H1 (cell line): ENCODE measurements around the gene ADGRL3. TPM values are rescaled to one million over a fixed set of nuclear protein-coding genes. Genes with fewer than 3 reads are reported as not detected.

ENCODE experiments used
- BCL11A ChIP-seq, 2 experiments: IDR thresholded peaks; one replicate each; pipeline ENCODE4 v1.6.1; 2011; ENCODE audit warnings: low read depth in 2 of 2, low read length in 2 of 2, mild to moderate bottlenecking in 2 of 2
- SIN3A ChIP-seq, 2 experiments: IDR thresholded peaks in 1 of 2; conservative IDR thresholded peaks in 1 of 2; 2 replicates each; pipeline ENCODE4 v1.6.1; 2011 to 2012; ENCODE audit warnings: low read length in 2 of 2, improper control_type of control experiment in 1 of 2, low read depth in 1 of 2, mild to moderate bottlenecking in 1 of 2
- polyA plus RNA-seq, 7 experiments: library from polyadenylated mRNA; depleted of rRNA in 3 of 7; stranded (reverse) in 5 of 7; unstranded in 2 of 7; fragments of >200 nt in 5 of 7; fragments of 200-250 nt in 2 of 7; gene quantifications; 1 replicate in 5 of 7; 2 replicates in 1 of 7; 4 replicates in 1 of 7; pipeline versions ENCODE4 v1.2.1 to v1.2.3, GENCODE V29; 2011 to 2013; ENCODE audit warnings: missing spikeins in 2 of 7, mixed read lengths in 2 of 7
- total RNA-seq: library from RNA; stranded (reverse); fragmentation: NEBNext Ultra II Directional; extraction: Animal tissue kit (Norgen Biotek cat#: 25700); gene quantifications from 2 replicates; pipeline ENCODE4 v1.2.1, GENCODE V29; 2021

Gene ADGRL3
- total and polyA plus RNA-seq, 2 of the 8 experiments (the other 6 are each of a cell fraction or from before 2014, with no cell fraction given) = 6.6 to 13.0 TPM

DNA sequence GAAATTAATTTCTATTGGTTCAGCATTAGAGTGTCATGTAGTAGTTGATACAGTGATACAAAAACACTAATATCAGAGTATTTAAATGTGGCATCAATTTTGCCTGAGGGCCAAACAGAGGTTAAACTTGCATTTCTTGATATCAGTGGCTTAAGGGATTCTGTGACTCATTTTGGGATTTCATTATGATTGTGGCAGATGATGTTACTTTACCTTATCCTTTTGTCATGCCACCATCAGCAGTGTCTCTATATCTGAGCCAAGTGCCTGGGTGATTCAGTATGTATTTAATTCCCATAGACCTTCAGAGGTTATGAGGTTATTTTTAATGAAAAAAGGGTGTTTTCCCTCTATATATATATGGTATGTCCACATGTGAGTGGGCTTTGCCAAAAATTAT lies 582.9 kb downstream of the ADGRL3 start (continued):
- TF ChIP-seq BCL11A (IDR thresholded peaks at IDR 0.05; ENCODE audit: low read depth in 2 of 2, low read length in 2 of 2) (no peak), SIN3A (conservative IDR thresholded peaks at IDR 0.05 in 1 of 2, IDR thresholded peaks at IDR 0.05 in 1 of 2; ENCODE audit: low read depth in 1 of 2, low read length in 2 of 2) (no peak)
- TF ChIP-seq, all 59 proteins: peak for 0
